GF-D8 (cell line): Measurements from ENCODE around the gene METTL9.
A peak's percentile ranks its signal among the peaks of the same experiment; 100 is the strongest.
"Not testable (repeated sequence)": the region's sequence is repeated elsewhere in the genome, so short reads cannot be mapped to it uniquely, and the experiment has no call there.

Experiments
- DNase-seq: peaks from one replicate; lab custom pipeline; 2025; lab: John Stamatoyannopoulos, UW

The METTL9 gene

GRCh38 chr16:21574372-21574771 lies 25.0 kb upstream of the METTL9 start:
- no peak for DNase-seq

- not testable (repeated sequence) for DNase-seq
Observed at GRCh38 chr16:21576323-21576722, 23.1 kb upstream of the METTL9 start.

- not testable (repeated sequence) for DNase-seq
Observed at GRCh38 chr16:21577487-21577886, 21.9 kb upstream of the METTL9 start.

- not testable (repeated sequence) for DNase-seq
Observed at GRCh38 chr16:21578311-21578710, 21.1 kb upstream of the METTL9 start.

GRCh38 chr16:21580131-21580530 lies 19.2 kb upstream of the METTL9 start:
- not testable (repeated sequence) for DNase-seq

GRCh38 chr16:21580807-21581206 lies 18.6 kb upstream of the METTL9 start:
- DNase-seq, result no peak

- no peak for DNase-seq
Observed at GRCh38 chr16:21584817-21585216, 14.6 kb upstream of the METTL9 start.

- not testable (repeated sequence) for DNase-seq
Observed at GRCh38 chr16:21588593-21588992, 10.8 kb upstream of the METTL9 start.

- DNase-seq, result no peak
Observed at GRCh38 chr16:21589551-21589950, 9.8 kb upstream of the METTL9 start.

- DNase-seq, result peak; percentile 87
Observed at GRCh38 chr16:21590287-21590686, 9.1 kb upstream of the METTL9 start.

- DNase-seq, result peak; percentile 75
Observed at GRCh38 chr16:21590796-21591195, 8.6 kb upstream of the METTL9 start.

- DNase-seq, result no peak
Observed at GRCh38 chr16:21592191-21592590, 7.2 kb upstream of the METTL9 start.

GRCh38 chr16:21593530-21594289 lies 5.7 kb upstream of the METTL9 start:
- DNase-seq, result no peak

GRCh38 chr16:21597561-21598030 lies 1.8 kb upstream of the METTL9 start:
- no peak for DNase-seq

GRCh38 chr16:21598206-21598605 lies 1.2 kb upstream of the METTL9 start:
- DNase-seq, result no peak

GRCh38 chr16:21598701-21599121 lies 666 bp upstream of the METTL9 start:
- peak; percentile 12 for DNase-seq

- peak; percentile 23 for DNase-seq
Observed at GRCh38 chr16:21600031-21600773, 825 bp downstream of the METTL9 start.

- DNase-seq, result no peak
Observed at GRCh38 chr16:21602785-21603184, 3.4 kb downstream of the METTL9 start.

- DNase-seq, result no peak
Observed at GRCh38 chr16:21603928-21604327, 4.6 kb downstream of the METTL9 start.

- not testable (repeated sequence) for DNase-seq
Observed at GRCh38 chr16:21605848-21606247, 6.5 kb downstream of the METTL9 start.

- DNase-seq, result peak; percentile 96
Observed at GRCh38 chr16:21608639-21609328, 9.4 kb downstream of the METTL9 start.

GRCh38 chr16:21610006-21610544 lies 10.7 kb downstream of the METTL9 start:
- no peak for DNase-seq
